Activated CD4-positive, alpha-beta T cell treated with anti-CD3 and anti-CD28 coated beads, Interleukin-2, amount 10 ng/mL, durations not matched to agents 24 days and 14 days (primary cell): ENCODE results near the gene GDE1. TPM values are rescaled to one million over a fixed set of nuclear protein-coding genes. Genes with fewer than 3 reads are reported as not detected.

Experiments
- DNase-seq: peaks from one replicate; pipeline ENCODE4 v3.0.0; 2022
- H3K27ac Mint-ChIP-seq: one replicate; pipeline ENCODE4 v1.8.0; 2022; ENCODE audit warnings: mild to moderate bottlenecking, mixed read lengths
- H3K27me3 Mint-ChIP-seq: one replicate; pipeline ENCODE4 v1.8.0; 2022; ENCODE audit warnings: mixed read lengths
- H3K36me3 Mint-ChIP-seq: one replicate; pipeline ENCODE4 v1.8.0; 2022; ENCODE audit warnings: low read depth, mild to moderate bottlenecking, mixed read lengths
- H3K4me1 Mint-ChIP-seq: one replicate; pipeline ENCODE4 v1.8.0; 2021; ENCODE audit warnings: mixed read lengths
- H3K4me3 Mint-ChIP-seq: one replicate; pipeline ENCODE4 v1.8.0; 2022; ENCODE audit warnings: mild to moderate bottlenecking, moderate library complexity, mixed read lengths
- H3K9me3 Mint-ChIP-seq: one replicate; pipeline ENCODE4 v1.8.0; 2021; ENCODE audit warnings: mixed read lengths
- intact Hi-C: fragments of 100-400 bp; cut with micrococcal nuclease; formaldehyde crosslinking; loops from one replicate; pipeline ENCODE4 v1.15.1; 2023
- total RNA-seq: library from RNA; stranded (reverse); gene quantifications from 2 replicates; pipeline ENCODE4 v1.2.3, GENCODE V29; 2022

Gene GDE1
- total RNA-seq, 1 donor from 2014 or later = 25.2 TPM

DNA sequence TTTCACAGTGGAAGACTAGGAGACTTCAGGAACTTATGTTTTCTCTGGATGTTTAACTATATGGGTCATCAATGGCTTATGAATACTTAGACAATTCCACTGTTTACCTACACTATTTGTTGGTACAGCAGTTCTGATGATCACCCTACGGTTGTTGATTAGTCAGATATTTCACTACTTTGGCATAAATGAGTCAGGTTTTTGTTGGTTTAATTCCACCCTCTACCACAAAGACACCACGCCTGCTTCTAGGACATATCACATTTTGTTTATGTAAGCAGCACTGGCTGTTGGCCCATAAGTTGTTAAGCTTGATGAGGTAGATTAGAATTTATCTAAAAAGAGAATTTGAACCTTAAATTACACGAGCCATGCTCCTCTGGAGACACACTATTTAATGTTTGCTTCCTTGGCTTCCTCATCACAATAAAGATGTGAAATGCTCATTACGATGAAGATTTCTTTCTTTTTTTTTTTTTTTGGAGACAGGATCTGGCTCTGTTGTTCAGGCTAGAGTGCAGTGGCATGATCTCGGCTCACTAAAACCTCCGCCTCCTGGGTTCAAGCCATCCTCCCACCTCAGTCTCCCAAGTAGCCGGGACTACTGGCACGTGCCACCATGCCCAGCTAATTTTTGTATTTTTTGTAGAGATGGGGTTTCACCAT is 4.3 kb downstream of the GDE1 start:
- DNase-seq = peak; percentile 61
- Mint-ChIP-seq H3K4me1 (peaks cover 58% of the 10 kb centered on the region), H3K9me3 (no peaks in the 10 kb centered on the region), H3K36me3 (peaks cover 45% of the 10 kb centered on the region), H3K4me3 (no peak overlapping the region), H3K27ac (no peak overlapping the region), H3K27me3 (no peaks in the 10 kb centered on the region)
- intact Hi-C loops = loop anchor here (1.0 kb wide), 1 partner anchor 400 kb away; no protein-coding TSS in a partner anchor

DNA sequence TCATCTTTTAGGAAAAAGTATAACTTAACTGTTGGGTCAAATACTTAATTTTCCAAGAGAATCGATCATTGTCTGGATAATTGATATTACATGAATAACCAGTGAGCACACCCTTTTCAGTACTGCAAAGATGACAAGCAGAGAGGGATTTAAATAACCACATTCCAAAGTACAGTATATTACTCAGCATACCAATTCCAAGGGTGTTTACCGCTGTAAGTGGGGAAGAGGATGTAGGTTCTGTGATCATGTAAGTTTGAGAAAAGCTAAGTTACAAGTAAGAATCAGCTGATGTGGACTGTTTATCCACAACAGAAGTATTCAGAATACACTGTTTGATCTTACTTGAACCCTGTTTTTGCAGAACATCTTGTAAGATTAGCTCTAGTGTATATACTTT is 6.1 kb downstream of the GDE1 start:
- Mint-ChIP-seq H3K27me3 (no peaks in the 10 kb centered on the region), H3K36me3 (peaks cover 54% of the 10 kb centered on the region), H3K9me3 (no peaks in the 10 kb centered on the region), H3K27ac (no peak overlapping the region), H3K4me3 (no peak overlapping the region), H3K4me1 (peaks cover 48% of the 10 kb centered on the region)
- DNase-seq = no peak
- intact Hi-C loops = no loop called here

DNA sequence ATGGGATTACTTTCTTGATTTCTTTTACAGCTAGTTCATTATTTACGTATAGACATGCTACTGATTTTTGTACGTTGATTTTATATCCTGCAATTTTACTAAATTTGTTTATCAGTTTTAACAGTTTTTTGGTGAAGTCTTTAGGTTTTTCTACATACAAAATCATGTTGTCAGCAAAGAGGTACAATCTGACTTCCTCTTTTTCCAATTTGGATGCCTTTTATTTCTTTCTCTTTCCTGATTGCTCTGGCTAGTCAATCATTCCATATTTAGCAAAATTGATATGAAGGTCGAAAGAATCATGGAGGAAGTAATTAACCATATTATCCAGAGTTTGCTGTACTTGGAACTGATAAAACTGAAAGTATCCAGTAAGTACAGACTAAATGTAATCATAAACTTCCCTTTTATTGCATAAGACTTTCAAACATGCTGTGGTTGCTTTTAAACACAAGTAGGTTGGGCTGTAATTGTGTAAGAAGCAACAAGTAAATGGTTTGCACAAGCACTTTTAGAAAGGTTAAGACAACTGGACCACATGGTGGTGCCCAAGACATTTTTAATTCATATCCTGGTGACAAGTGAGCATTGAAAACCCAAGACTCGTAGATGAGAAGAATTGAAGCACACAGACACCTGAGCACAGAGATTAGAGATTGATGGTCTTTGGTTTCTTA is 8.4 kb downstream of the GDE1 start:
- Mint-ChIP-seq H3K36me3 (peaks cover 53% of the 10 kb centered on the region), H3K9me3 (no peaks in the 10 kb centered on the region), H3K4me1 (peaks cover 31% of the 10 kb centered on the region), H3K27ac (no peak overlapping the region), H3K4me3 (no peak overlapping the region), H3K27me3 (no peaks in the 10 kb centered on the region)
- intact Hi-C loops = no loop called here
- no peak for DNase-seq

DNA sequence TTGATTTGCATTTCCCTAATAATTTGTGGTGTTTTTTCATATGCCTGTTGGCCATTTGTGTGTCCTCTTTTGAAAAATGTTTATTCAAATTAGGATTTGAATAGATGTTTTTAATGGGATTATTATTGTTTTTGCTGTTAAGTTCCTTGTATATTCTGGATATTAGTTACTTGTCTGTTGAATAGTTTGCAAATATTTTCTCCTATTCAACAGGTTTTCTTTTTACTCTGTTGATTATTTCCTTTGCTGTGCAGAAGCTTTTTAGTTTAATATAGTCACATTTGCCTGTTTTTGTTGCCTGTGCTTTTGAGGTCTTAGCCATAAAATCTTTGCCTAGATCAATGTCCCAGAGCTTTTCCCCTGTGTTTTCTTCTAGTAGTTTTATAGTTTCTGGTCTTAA is 9.6 kb downstream of the GDE1 start:
- no peak for DNase-seq
- Mint-ChIP-seq H3K36me3 (peaks cover 53% of the 10 kb centered on the region), H3K4me1 (peaks cover 23% of the 10 kb centered on the region), H3K27ac (no peak overlapping the region), H3K4me3 (no peak overlapping the region), H3K9me3 (no peaks in the 10 kb centered on the region), H3K27me3 (no peaks in the 10 kb centered on the region)
- intact Hi-C loops = no loop called here

DNA sequence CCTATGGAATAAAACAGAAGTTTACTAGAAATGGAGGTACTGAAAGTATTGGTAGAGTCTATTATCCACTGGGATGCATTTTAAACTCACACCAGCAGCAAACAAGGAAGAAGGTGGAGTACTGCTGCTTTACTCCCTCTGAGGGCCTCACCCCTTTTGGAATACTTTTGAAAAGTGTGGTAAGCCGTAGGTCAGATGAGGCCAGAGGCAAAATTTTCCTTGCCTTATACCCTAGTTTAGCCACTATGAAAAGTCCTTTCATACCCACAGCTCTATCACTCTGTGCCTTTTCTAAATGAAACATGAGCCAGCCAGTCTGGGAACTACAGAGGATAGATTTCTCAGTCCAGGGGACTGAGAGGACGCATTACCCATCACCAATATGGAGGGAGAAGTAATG is 14.0 kb downstream of the GDE1 start:
- Mint-ChIP-seq H3K27me3 (no peaks in the 10 kb centered on the region), H3K4me3 (no peak overlapping the region), H3K36me3 (peaks cover 45% of the 10 kb centered on the region), H3K4me1 (peaks cover 4% of the 10 kb centered on the region), H3K9me3 (no peaks in the 10 kb centered on the region), H3K27ac (no peak overlapping the region)
- no peak for DNase-seq
- intact Hi-C loops = no loop called here

DNA sequence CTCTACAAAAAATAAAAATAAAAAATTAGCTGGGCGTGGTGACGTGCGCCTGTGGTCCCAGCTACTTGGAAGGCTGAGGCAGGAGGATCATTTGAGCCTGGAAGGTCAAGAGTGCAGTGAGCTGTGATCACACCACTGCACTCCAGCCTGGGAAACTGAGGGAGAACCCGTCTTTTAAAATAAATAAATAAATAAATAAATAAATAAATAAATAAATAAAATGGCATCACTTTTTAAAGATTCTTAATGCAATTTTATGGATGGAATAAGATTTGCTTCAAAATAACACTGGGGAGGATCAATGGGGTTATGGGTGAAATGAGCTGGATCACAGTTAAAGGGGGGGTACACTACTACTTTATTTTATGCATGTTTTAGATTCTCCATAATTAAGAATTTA is 14.9 kb downstream of the GDE1 start:
- H3K27ac Mint-ChIP-seq = no peak overlapping the region
- no peaks in the 10 kb centered on the region for H3K27me3 Mint-ChIP-seq
- H3K36me3 Mint-ChIP-seq = peaks cover 44% of the 10 kb centered on the region
- intact Hi-C loops = no loop called here
- no peak overlapping the region for H3K4me3 Mint-ChIP-seq
- no peak for DNase-seq
- H3K9me3 Mint-ChIP-seq = no peaks in the 10 kb centered on the region
- H3K4me1 Mint-ChIP-seq = no peaks in the 10 kb centered on the region

DNA sequence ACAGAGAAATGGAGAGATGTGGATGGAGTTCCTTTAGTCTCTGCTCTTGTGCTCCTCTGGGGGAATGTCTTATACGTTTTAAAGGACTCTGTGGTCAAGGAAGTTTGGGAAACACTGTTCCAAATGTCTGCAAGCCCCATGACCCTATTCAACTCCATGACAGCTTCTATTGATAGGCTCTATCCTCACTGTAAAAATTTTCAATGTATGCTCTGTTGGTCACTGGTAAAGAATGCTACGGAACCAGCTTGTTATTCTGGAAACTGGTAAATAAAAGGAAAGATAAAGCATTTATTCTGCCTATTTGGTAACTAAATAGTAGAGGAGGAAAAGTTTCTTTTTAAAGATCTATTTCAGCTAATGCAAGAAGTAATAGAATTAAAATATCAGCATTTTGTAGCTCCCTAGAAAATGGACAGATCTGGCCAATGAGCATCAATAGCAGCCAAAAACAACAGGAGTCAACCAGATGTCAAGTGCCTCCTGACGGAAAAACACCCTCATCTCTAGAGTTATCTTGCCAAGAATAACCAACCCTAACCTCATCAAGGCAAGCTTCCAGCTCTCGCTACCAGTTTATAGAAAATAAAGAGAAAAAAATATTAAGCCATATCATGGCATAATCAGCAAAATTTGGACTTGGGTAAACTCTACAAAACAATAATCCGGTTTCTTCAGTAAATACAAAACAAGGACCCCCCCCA is 16.1 kb downstream of the GDE1 start:
- H3K36me3 Mint-ChIP-seq = peaks cover 46% of the 10 kb centered on the region
- intact Hi-C loops = no loop called here
- DNase-seq = no peak
- H3K9me3 Mint-ChIP-seq = no peaks in the 10 kb centered on the region
- H3K27me3 Mint-ChIP-seq = no peaks in the 10 kb centered on the region
- no peak overlapping the region for H3K27ac Mint-ChIP-seq
- H3K4me1 Mint-ChIP-seq = no peaks in the 10 kb centered on the region
- H3K4me3 Mint-ChIP-seq = no peak overlapping the region

DNA sequence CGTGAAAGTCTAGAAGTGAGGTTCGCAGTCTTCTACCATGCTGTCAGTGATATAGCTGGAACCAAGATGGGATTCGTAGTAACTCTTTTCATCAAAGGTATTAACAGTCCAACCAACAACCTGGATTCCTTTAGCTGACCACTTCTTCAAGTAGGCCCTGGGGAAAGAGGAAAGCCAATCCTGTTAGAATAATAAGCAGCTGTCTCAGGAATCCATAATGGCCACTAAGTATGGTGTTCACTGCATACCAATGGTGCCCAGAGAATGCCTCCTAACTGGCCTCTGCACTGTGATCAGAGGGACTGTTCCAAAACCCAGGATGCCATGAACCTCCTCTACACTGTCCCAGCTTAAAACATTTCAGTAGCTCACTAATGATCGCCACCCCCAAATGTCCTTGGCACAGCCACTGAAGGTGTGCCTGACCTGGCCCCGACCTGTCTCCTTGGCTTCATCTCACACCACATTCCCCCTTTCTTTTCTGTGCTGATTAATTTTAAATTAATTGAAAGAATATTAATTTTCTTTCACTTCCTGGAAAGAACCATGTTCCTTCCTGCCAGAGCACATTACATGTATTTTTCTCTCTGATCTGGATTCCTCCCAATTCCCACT is 18.3 kb downstream of the GDE1 start:
- H3K27me3 Mint-ChIP-seq = no peaks in the 10 kb centered on the region
- no peak overlapping the region for H3K4me3 Mint-ChIP-seq
- no peak for DNase-seq
- no peak overlapping the region for H3K27ac Mint-ChIP-seq
- no peaks in the 10 kb centered on the region for H3K4me1 Mint-ChIP-seq
- H3K9me3 Mint-ChIP-seq = no peaks in the 10 kb centered on the region
- H3K36me3 Mint-ChIP-seq = peaks cover 53% of the 10 kb centered on the region
- intact Hi-C loops = loop anchor here (2.0 kb wide), 1 partner anchor 417 kb away; no protein-coding TSS in a partner anchor

DNA sequence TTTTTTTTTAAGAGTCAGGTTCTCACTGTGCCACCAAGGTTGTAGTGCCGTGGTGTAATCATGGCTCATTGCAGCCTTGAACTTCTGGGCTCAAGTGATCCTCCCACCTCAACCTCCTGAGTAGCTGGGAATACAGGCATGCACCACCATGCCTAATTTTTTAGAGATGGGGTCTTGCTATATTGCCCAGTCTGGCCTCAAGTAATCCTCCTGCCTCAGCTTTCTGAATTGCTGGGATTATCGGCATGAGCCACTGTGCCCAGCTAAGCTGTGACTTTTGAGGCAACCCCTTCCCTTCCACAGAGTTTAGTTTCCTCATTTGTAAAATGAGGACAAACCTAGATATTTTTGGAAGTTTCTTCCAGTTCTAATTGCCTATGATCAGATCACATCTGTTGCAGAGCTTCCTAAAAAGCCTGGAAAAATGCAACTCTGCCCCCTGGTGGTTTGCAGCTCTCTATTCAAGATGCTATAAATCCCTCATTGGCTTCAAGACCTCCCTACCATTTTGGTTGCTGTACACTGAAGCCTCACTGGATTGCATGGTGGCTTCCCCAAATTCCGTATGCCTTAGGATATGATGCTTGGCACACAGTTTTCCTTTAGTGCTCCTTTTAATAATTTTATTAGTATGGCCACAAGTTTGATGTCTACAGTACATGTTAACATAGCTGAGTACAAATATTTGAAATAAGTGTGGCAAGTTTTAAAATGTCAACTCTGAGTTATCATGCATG is 19.3 kb downstream of the GDE1 start:
- no peaks in the 10 kb centered on the region for H3K4me1 Mint-ChIP-seq
- DNase-seq = peak; percentile 89
- H3K27me3 Mint-ChIP-seq = no peaks in the 10 kb centered on the region
- no peaks in the 10 kb centered on the region for H3K9me3 Mint-ChIP-seq
- H3K4me3 Mint-ChIP-seq = no peak overlapping the region
- no peak overlapping the region for H3K27ac Mint-ChIP-seq
- peaks cover 51% of the 10 kb centered on the region for H3K36me3 Mint-ChIP-seq
- intact Hi-C loops = loop anchor here (1.0 to 2.0 kb wide), 2 partner anchors 113 to 416 kb away; no protein-coding TSS in a partner anchor

DNA sequence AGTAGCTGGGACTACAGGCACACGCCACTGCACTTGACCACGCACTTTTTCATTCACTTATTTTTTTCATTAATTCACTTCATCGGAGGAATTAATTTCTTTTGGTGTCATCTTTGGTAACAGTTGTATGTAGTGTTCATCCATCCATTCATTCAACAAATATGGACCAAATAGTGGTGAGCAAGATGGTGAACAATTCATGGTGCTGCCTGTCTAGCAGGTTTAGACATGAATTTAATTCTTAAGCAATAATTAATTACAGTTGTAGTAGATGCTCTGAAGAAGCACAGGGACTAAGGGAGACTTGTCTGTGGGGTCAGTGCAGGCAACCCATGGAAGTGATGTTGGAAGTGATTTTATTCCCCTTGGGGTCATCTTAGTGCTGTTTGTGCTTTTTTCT is 22.4 kb downstream of the GDE1 start:
- Mint-ChIP-seq H3K27me3 (no peaks in the 10 kb centered on the region), H3K36me3 (peaks cover 39% of the 10 kb centered on the region), H3K4me1 (no peaks in the 10 kb centered on the region), H3K9me3 (no peaks in the 10 kb centered on the region), H3K4me3 (no peak overlapping the region), H3K27ac (no peak overlapping the region)
- no peak for DNase-seq
- intact Hi-C loops = no loop called here

DNA sequence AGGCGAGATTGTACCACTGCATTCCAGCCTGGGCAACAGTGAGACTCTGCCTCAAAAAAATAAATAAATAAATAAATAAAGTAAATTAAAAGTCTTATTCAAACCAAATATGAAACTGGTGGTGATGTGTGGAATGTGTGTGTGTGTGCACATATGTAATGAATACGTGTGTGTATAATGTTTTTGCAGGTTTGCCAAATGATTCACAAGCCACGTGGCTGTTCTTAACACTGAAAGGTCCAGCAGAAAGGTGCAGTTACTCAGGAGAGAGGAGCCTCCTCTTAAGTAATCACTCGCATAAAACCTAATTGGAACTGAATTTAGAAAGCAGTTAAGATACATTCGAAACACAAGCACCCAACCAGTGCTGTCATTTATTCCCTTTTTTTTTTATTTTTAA is 22.9 kb downstream of the GDE1 start:
- H3K36me3 Mint-ChIP-seq = peaks cover 35% of the 10 kb centered on the region
- peaks cover 4% of the 10 kb centered on the region for H3K4me1 Mint-ChIP-seq
- no peaks in the 10 kb centered on the region for H3K9me3 Mint-ChIP-seq
- intact Hi-C loops = no loop called here
- no peak for DNase-seq
- no peaks in the 10 kb centered on the region for H3K27me3 Mint-ChIP-seq
- H3K27ac Mint-ChIP-seq = no peak overlapping the region
- no peak overlapping the region for H3K4me3 Mint-ChIP-seq

DNA sequence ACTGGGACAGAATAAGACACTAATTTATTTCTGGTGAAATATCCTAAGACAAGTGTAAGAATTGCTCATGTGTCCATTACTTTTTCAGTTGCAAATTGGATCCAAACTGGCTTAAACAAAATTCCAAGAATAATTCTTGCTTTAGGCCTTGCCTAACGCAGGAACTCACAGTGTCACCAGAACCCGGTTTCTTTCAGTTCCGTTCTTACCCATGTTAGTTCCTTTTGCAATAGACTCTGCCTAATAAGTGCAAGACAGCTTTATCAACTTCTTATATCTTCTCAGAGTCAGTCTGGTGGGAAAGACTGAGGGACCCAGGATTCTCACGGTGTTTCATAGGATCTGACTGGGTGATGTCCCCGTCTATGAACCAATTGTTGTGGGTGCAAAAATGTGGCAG is 24.7 kb downstream of the GDE1 start:
- Mint-ChIP-seq H3K27me3 (no peaks in the 10 kb centered on the region), H3K4me3 (no peak overlapping the region), H3K36me3 (peaks cover 21% of the 10 kb centered on the region), H3K9me3 (no peaks in the 10 kb centered on the region), H3K27ac (no peak overlapping the region), H3K4me1 (peaks cover 11% of the 10 kb centered on the region)
- no peak for DNase-seq
- intact Hi-C loops = no loop called here

DNA sequence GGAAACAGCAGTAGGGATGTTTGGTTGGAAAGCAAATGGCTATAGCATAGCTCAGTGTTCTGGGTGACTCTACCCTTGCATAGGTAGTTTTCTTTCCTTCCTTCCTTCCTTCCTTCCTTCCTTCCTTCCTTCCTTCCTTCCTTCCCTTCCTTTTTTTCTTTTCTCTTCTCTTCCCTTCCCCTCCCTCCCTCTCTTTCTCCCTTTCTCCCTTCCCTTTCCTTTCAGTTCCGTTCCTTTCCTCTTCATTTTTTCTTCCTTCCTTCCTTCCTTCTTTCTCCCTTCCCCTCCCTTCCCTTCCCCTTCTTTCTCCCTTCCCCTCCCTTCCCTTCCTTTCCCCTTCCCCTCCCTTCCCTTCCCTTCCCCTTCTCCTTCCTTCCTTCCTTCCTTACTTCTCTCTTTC is 31.3 kb downstream of the GDE1 start:
- H3K9me3 Mint-ChIP-seq = no peaks in the 10 kb centered on the region
- H3K36me3 Mint-ChIP-seq = no peaks in the 10 kb centered on the region
- no peak overlapping the region for H3K27ac Mint-ChIP-seq
- peaks cover 11% of the 10 kb centered on the region for H3K4me1 Mint-ChIP-seq
- H3K27me3 Mint-ChIP-seq = peaks cover 2% of the 10 kb centered on the region
- intact Hi-C loops = no loop called here
- no peak overlapping the region for H3K4me3 Mint-ChIP-seq
- DNase-seq = no peak
